IPS-20b (cell line): ENCODE results near the gene EVA1B.

ENCODE experiments used
- H3K27ac ChIP-seq: one replicate; pipeline ENCODE4 v1.5.1; 2013; ENCODE audit warnings: low read length
- H3K27me3 ChIP-seq: 2 replicates; pipeline ENCODE4 v1.6.1; 2013; ENCODE audit warnings: mild to moderate bottlenecking, low read length, inconsistent platforms; ENCODE audit not compliant: insufficient read depth
- H3K36me3 ChIP-seq: 2 replicates; pipeline ENCODE4 v1.6.1; 2013; ENCODE audit warnings: low read depth, mild to moderate bottlenecking, inconsistent platforms, low read length, moderate library complexity; ENCODE audit not compliant: insufficient read depth
- H3K4me1 ChIP-seq: 2 replicates; pipeline ENCODE4 v1.6.1; 2013; ENCODE audit warnings: mild to moderate bottlenecking, control low read depth, inconsistent platforms, low read length, moderate library complexity; ENCODE audit not compliant: insufficient read depth
- H3K4me3 ChIP-seq: 2 replicates; pipeline ENCODE4 v1.5.1; 2013; ENCODE audit warnings: mild to moderate bottlenecking, low read length, inconsistent platforms
- H3K9ac ChIP-seq: 2 replicates; pipeline ENCODE4 v1.6.1; 2013; ENCODE audit warnings: low read depth, mild to moderate bottlenecking, inconsistent platforms, low read length, moderate library complexity
- H3K9me3 ChIP-seq: 2 replicates; pipeline ENCODE4 v1.6.1; 2013; ENCODE audit warnings: mild to moderate bottlenecking, low read depth, low read length, inconsistent platforms; ENCODE audit not compliant: insufficient read depth

The EVA1B gene

DNA sequence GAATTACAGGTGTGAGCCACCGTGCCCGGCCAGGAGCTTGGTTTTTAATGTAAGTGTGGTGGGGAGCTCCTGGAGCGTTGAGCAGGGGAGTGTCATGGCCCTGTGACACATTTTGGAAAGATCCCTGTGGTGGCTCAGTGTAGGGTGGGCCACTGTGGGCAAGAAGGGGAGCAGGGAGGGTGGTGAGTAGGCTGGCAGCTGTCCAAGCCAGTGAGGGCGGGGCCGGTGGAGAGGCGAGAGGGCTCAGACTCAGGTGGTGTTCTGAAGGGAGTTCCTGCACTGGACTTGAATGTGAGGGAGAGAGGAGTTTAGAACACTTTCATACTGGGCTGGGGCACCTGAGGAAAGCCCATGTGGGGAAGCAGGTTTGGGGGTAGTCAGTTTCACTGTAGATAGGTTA is 3.1 kb upstream of the EVA1B start:
- Histone ChIP-seq H3K4me3 (no peak overlapping the region), H3K36me3 (no peaks in the 10 kb centered on the region), H3K27me3 (peaks cover 36% of the 10 kb centered on the region), H3K4me1 (peaks cover 11% of the 10 kb centered on the region), H3K9ac (no peak overlapping the region), H3K9me3 (no peaks in the 10 kb centered on the region), H3K27ac (no peak overlapping the region)

DNA sequence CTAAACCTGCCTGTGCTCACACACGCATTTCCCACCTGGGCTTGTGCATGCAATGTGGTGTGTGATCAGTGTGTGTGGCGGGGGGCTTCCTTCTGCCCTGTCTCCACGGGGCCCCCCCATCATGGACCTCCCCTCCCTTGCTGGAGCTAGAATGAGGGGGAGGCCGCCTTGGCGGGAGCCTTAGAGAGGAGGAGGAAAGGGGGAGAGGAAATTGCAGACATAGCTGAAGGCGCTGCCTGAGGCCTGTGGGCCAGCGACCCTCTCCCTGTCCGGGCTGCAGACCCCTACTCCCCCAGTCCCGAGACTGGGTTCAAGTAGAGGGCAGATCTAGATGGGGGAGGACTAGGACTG is 883 bp upstream of the EVA1B start:
- no peak overlapping the region for H3K9ac ChIP-seq
- H3K4me3 ChIP-seq, result peak overlapping the region; percentile 68; the same call in 1 of the 2 replicates
- peaks cover 51% of the 10 kb centered on the region for H3K27me3 ChIP-seq
- H3K4me1 ChIP-seq, result peaks cover 12% of the 10 kb centered on the region
- H3K36me3 ChIP-seq, result no peaks in the 10 kb centered on the region
- no peak overlapping the region for H3K27ac ChIP-seq
- H3K9me3 ChIP-seq, result no peaks in the 10 kb centered on the region

DNA sequence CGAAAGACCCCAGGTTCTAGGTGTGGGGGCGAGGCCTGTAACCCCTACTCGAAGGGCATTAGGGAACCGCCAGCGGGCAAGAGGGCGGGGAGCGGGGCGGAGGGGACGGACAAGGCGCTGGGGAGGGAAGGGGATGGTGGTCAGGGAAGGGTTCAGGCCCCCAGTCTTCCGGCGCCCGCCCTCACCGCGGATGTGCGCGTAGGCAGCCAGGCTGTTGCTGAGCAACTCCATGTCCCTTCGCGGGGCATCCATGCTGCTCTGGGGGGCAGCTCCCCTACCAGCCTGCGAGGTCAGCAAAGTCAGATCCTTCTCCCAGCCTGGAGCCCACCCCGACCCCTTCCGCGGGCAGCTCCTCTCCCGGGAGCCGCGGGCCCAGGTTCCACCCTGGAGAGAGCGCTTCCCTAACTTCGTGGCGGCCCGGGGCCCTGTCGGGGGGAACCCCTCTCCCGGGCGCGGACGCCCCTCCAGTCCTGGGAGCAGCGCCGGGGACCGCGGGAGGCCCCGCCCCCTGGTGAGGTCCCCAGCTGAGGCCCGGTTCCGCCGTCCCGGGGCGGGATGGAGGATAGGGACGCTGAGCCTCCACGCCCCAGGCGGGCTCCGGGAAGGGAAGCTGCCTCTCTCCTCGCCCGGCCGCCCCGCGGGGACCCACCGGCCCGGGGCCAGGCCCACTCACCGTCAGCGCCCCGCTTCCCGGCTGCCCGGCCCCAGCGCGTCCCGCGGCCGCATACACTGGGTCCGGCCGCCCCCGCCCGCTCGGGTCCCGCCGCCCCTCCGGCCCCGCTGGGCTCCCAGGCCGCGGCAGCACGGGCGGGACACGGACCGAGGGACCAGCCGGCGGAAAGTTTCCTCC is 434 bp downstream of the EVA1B start:
- H3K27ac ChIP-seq, result no peak overlapping the region
- no peaks in the 10 kb centered on the region for H3K36me3 ChIP-seq
- H3K27me3 ChIP-seq, result peaks cover 55% of the 10 kb centered on the region
- peak overlapping the region; percentile 74; the same call in 1 of the 2 replicates for H3K4me3 ChIP-seq
- no peaks in the 10 kb centered on the region for H3K9me3 ChIP-seq
- peak overlapping the region; percentile 41; the same call in 1 of the 2 replicates for H3K9ac ChIP-seq
- peaks cover 12% of the 10 kb centered on the region for H3K4me1 ChIP-seq

GRCh38 chr1:36322041-36322785 is 1.2 kb downstream of the EVA1B start:
- Histone ChIP-seq H3K27ac (no peak overlapping the region), H3K4me1 (peaks cover 12% of the 10 kb centered on the region), H3K9ac (peak overlapping the region; percentile 53; the same call in 1 of the 2 replicates), H3K36me3 (no peaks in the 10 kb centered on the region), H3K27me3 (peaks cover 55% of the 10 kb centered on the region), H3K4me3 (peak overlapping the region; percentile 74), H3K9me3 (no peaks in the 10 kb centered on the region)

GRCh38 chr1:36321119-36321951 is 2.1 kb downstream of the EVA1B start:
- Histone ChIP-seq H3K4me3 (peak overlapping the region; percentile 74), H3K27ac (no peak overlapping the region), H3K9ac (peak overlapping the region; percentile 64; the same call in 1 of the 2 replicates), H3K9me3 (no peaks in the 10 kb centered on the region), H3K4me1 (peaks cover 12% of the 10 kb centered on the region), H3K27me3 (peaks cover 55% of the 10 kb centered on the region), H3K36me3 (no peaks in the 10 kb centered on the region)

- H3K4me1 ChIP-seq, result peaks cover 12% of the 10 kb centered on the region
- peak overlapping the region; percentile 64; the same call in 1 of the 2 replicates for H3K9ac ChIP-seq
- peak overlapping the region; percentile 74 for H3K4me3 ChIP-seq
- H3K27ac ChIP-seq, result no peak overlapping the region
- H3K9me3 ChIP-seq, result no peaks in the 10 kb centered on the region
- peaks cover 55% of the 10 kb centered on the region for H3K27me3 ChIP-seq
- H3K36me3 ChIP-seq, result no peaks in the 10 kb centered on the region
Observed at GRCh38 chr1:36320767-36321118, 2.7 kb downstream of the EVA1B start.

DNA sequence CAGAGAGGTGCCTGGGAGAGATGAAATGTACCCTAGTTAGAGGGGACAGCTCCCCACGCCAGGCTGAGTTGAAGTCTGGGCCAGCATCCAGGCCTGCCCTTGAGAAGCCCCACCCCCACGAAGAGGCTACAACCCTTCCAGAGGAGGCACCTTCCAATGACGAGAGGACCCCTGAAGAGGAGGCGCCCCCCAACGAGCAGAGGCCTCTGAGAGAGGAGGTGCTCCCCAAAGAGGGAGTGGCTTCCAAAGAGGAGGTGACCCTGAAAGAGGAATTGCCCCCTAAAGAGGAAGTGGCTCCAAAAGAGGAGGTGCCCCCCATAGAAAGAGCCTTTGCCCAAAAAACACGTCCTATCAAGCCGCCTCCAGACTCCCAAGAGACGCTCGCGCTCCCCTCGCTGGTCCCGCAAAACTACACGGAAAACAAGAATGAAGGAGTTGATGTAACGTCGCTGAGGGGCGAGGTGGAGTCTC is 3.1 kb downstream of the EVA1B start:
- peaks cover 55% of the 10 kb centered on the region for H3K27me3 ChIP-seq
- peak overlapping the region; percentile 64; the same call in 1 of the 2 replicates for H3K9ac ChIP-seq
- H3K4me3 ChIP-seq, result peak overlapping the region; percentile 74
- no peak overlapping the region for H3K27ac ChIP-seq
- no peaks in the 10 kb centered on the region for H3K36me3 ChIP-seq
- H3K9me3 ChIP-seq, result no peaks in the 10 kb centered on the region
- H3K4me1 ChIP-seq, result peaks cover 12% of the 10 kb centered on the region

GRCh38 chr1:36309397-36309796 is 14.0 kb downstream of the EVA1B start:
- Histone ChIP-seq H3K4me1 (peaks cover 4% of the 10 kb centered on the region; the same call in 1 of the 2 replicates), H3K4me3 (no peak overlapping the region), H3K27ac (no peak overlapping the region), H3K9ac (no peak overlapping the region), H3K9me3 (no peaks in the 10 kb centered on the region), H3K27me3 (no peaks in the 10 kb centered on the region; the same call in 1 of the 2 replicates), H3K36me3 (peaks cover 27% of the 10 kb centered on the region; the same call in 1 of the 2 replicates)

- H3K27me3 ChIP-seq, result no peaks in the 10 kb centered on the region; the same call in 1 of the 2 replicates
- no peak overlapping the region for H3K27ac ChIP-seq
- no peaks in the 10 kb centered on the region for H3K9me3 ChIP-seq
- H3K9ac ChIP-seq, result peak overlapping the region; percentile 72; the same call in 1 of the 2 replicates
- H3K36me3 ChIP-seq, result peaks cover 44% of the 10 kb centered on the region
- H3K4me1 ChIP-seq, result peaks cover 4% of the 10 kb centered on the region; the same call in 1 of the 2 replicates
- H3K4me3 ChIP-seq, result peak overlapping the region; percentile 91
Observed at GRCh38 chr1:36307601-36308330, 15.7 kb downstream of the EVA1B start.

- Histone ChIP-seq H3K27me3 (no peaks in the 10 kb centered on the region; the same call in 1 of the 2 replicates), H3K27ac (no peak overlapping the region), H3K36me3 (peaks cover 47% of the 10 kb centered on the region), H3K9ac (peak overlapping the region; percentile 72; the same call in 1 of the 2 replicates), H3K4me3 (peak overlapping the region; percentile 91), H3K9me3 (no peaks in the 10 kb centered on the region), H3K4me1 (peaks cover 4% of the 10 kb centered on the region; the same call in 1 of the 2 replicates)
Observed at GRCh38 chr1:36306902-36307456, 16.5 kb downstream of the EVA1B start.
